Head of caudate nucleus (tissue), 42 donors: ENCODE measurements around the gene SOX2.

ENCODE experiments used
- DNase-seq, 42 donors: peaks; one replicate each; pipeline versions ENCODE4 v3.0.0 to v3.0.0-alpha.2; 2020 to 2021; ENCODE audit warnings: mixed read lengths in 7 of 42
- intact Hi-C: fragments of 100-400 bp; cut with DNase I; formaldehyde crosslinking; loops from one replicate; pipeline ENCODE4 v1.15.0; 2022

SOX2 gene

DNA sequence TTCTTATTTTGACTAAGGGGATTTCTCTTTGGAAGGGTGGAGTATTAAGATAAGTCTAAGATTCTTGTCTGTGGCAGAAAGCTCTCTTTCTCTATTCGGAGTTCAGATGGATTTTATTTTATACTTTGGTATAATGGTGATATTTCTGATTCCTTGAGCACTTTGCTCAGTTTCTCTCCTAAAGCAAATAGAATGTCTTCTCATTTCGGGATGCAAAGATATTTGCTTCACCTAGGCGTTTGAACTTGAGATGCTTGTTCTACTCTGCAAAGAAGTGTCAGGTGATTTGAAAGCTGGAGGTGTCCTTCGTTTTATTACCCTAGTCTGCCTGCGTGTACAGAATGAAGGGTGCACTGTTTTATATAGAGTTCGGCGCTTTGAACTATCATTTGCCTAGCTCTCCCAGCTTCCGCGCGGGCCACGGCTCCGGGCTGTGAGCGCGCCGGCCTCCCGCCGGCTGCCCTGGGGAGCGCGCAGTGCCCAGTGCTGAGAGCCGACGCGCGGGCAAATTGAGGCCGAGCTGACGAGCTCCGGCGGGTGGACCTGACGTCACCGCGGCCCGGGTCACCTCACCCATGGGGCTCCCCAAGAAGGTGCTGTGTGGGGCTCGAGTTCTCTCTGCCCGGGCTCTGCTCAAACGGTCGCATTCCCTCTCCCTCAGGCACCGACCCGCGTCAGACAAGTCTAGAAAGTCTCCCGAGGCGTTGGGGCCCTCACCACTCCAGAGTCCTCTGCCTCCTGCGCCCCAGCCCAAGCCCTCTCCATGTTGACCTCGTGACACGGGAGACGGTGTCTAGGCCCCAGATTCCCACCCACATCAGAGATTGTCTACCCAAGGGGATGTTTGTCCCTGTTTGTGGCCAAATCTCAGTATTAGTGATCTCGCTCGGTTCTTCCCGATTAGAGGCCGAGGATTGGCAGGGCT, 7.5 kb downstream of the SOX2 start:
- peak in 18 of 42 donors; percentile 25 to 75 (median 48) for DNase-seq
- intact Hi-C loops: no loop called here

DNA sequence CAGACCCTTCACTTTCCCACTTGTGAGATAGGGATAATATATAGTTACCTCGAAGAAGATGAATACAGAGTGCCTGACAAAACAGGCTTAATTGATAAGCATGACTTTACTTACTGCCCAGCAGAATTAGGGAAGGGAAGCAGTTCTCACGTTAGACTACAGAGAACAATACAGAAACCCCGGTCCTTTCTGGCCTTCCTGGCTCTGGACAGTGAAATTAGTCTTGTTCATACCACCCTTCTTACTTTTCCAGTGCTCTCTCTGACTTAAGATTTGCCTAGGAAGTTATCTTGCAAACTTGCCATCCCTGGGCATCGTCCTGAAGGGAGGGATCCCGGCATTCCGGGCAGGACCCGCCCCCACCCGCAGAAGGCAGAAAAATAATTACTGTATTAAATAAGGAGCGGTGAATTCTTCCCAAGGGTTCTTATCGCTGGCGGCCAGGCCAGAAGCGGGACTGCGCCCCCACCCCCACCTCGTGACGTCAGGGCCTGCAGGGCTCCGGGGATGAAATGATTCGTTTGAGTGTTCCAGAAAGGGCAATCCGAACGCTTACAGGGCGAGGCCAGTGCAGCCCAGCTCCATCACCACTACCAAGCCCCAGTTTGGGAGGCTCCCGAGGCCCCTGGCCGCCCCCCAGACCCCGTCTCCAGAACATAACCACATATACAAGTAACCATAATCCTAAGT, 8.4 kb downstream of the SOX2 start:
- intact Hi-C loops: no loop called here
- peak in 24 of 42 donors; percentile 34 to 83 (median 56) for DNase-seq

DNA sequence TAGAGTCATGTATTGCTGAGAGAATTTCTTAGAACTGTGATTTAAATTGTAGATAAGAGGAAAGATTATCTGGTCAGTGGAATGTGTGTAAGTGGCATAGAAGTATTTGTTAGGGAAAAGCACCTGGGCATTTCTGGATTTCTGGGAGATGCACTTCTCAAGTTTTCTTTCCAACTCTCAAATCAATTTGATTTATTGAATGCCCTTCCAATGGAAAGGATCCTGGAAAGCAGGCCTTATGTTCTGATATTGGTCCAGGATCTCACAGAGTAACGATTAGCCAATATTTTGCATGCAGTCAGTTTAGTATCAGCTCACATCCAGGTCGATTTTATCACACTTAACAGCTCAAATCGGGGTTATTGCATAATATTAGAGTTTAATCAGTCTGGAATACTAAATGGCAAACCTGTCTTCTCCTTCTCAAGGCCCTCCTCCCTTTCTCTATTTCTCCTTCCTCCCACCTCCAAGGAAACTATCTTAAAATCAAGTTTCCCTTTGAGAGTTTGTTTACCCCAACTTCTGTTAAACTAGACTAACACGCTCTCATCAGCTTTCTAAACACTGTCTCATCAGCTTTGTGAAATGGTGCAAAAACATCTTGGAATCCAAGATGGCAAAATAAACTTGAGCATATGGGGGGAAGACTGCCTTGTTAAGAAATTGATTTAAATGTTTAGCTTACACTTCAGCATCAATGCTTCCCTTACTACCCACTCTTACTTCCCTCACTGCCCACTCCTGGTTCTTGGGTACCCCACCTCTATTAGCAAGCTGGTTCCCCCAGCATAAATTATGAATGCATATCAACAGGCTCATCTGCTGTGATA, 9.5 kb downstream of the SOX2 start:
- DNase-seq: peak in 1 of 42 donors; percentile 4
- intact Hi-C loops: no loop called here

DNA sequence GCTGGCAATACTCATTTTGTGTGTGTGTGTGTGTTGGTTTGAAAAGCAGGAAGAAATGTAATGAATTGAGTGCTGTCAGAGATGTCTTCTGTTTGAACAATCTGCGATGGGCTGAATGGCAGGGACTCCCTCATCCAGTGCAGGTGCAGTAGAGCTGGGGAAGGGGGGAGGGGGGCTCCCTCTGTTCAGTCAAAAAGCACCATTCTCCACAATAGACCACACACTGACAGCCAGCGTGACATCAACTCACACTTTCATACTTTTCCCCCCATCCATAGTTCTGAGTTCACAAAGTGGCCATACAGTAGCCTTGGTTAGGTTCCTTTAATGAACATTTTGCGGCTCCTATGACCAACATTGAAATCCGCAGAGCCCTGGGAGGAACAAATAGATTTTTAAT, 10.4 kb downstream of the SOX2 start:
- DNase-seq: peak in 31 of 42 donors; percentile 49 to 86 (median 68)
- intact Hi-C loops: no loop called here

DNA sequence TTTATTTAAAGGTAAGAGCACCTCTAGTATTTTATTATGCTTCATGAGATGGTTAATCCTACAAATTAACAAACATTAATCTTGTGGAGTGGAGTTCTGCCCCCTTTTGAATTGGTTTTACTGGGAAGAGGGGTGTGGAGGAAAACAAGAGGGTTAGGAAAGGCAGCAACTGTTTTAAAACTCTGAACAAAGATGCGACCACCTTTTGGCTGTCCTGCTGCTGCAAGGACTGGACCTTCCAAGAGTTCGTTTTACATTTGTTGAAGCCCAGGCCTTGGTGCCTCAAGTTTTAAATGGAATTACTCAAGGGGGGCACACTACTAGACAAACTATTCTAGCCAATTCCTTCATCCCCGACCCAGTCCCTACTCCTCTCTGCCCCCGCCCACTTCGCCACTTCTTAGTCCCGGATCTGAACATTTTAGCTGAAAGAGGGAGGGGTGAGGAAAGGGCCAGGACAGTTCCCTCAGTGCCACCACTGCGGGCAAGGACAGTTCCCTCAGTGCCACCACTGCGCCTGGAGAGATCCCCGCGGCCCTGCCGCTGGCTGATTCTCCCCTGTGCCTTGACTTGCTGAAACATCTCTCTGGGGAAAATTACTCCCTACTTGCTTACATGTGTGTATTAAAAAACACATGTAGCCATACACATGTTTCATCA, 11.2 kb downstream of the SOX2 start:
- peak in 6 of 42 donors; percentile 29 to 74 (median 50) for DNase-seq
- intact Hi-C loops: no loop called here

DNA sequence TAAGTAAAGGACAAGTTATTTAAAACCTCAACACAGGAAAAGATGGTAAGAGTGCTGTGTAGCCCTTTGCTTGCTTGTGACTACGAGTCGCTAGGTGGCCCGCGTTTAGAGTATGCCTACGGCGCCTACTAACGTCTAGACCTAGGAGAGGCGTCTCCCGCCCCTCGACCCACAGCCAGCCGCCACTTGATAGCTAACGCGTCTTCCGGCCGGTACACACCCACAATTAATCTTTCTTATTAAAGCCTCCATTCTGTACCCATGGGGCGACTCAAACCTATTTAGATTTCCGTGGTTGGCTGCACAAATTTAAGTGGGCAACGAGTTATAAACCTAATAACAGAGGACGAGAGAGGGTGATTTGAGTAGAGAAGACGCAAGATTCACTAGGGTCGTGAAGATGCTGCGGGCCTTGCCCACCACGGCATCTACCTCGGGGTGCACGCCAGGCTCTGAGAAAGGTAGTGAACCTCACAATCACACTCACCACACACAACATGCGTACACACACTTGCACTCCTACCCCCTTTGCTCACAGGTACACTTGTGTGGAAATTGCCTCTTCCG, 12.0 kb downstream of the SOX2 start:
- DNase-seq: peak in 22 of 42 donors; percentile 34 to 79 (median 58)
- intact Hi-C loops: no loop called here

DNA sequence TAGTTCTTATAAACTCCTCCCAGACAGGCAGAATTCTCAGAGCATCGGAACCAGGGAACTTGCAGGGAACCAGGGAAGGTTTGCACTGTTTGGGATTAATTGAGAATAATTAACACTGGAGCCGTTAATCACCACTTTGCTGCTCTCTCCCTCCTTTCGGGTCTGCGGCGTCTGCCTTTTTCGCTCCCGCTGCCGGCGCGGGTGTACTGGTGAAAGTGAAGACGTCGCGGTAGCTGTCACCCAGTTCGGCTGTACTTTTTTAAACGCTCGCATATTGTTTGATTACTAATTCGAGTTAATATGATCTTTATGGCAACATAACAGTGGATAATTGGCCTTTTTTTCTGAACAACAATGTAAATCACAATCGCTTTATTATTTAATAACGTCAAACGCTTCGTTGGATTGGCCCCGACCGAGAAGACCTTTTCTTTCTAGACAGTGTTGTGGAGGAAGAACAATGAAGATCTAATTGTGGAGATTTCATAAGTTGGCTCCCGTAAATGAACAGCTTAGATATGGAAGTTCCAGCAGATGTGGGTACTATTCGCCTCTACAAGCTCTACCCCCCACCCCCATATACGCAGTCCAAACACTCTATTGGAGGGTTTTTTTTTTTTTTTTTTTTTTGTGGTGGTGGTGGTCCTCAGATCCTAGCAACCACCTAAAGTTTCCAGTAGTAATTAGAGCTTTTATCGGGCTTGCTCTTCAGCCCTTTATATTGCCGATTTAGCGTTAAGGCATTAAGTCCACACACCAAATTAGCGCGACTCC, 12.7 kb downstream of the SOX2 start:
- intact Hi-C loops: no loop called here
- DNase-seq: peak in 18 of 42 donors; percentile 44 to 77 (median 60)

DNA sequence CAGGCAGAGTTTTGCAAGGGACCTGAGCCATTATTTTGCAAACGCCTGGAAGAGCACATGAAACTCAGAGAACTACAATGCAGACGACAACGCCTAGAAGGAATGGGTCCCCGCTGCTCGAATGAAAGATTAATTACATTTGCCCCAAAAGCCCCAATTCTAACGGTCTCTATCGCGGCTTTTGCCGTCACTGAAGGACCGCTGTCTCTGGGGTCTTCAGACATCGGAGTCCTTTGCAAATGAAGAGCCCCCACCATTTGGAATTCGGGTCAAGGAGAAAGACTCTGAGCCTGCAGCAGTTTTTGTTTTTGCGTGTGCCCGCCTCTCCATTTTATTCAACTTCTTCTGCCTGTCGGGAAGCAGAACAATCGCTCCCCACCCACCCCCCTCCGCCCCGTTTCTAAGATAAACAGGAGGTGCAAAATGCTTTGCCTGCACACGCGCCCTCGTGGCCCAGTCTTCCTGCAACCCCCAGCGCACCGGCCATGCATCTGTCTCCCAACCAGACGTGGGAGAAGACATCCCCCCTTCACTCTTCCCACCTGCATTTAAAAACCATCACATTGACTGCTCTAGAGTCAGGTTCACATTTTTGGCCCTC, 13.5 kb downstream of the SOX2 start:
- intact Hi-C loops: no loop called here
- peak in 10 of 42 donors; percentile 26 to 68 (median 44) for DNase-seq

DNA sequence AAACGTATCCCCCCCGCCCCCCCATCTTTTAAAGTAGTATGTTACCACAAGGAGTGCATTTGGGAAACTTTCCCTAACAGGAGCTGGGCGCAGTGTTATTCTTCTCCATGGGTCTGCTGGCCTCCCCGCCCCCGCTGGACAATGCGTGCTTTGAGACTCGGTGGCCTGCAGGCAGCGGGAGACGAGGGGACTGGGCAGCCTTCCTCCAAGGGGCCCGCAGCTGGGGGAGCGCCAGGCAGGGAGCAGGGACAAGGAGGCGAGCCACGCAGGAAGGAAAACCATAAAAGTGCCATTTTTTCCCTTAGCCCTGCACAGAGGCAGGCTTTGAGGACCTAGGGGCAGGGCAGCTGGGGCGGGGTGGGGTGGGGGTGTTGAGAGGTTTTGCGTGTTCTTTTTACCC, 14.1 kb downstream of the SOX2 start:
- intact Hi-C loops: no loop called here
- DNase-seq: peak; percentile 76 to 94 (median 86)

DNA sequence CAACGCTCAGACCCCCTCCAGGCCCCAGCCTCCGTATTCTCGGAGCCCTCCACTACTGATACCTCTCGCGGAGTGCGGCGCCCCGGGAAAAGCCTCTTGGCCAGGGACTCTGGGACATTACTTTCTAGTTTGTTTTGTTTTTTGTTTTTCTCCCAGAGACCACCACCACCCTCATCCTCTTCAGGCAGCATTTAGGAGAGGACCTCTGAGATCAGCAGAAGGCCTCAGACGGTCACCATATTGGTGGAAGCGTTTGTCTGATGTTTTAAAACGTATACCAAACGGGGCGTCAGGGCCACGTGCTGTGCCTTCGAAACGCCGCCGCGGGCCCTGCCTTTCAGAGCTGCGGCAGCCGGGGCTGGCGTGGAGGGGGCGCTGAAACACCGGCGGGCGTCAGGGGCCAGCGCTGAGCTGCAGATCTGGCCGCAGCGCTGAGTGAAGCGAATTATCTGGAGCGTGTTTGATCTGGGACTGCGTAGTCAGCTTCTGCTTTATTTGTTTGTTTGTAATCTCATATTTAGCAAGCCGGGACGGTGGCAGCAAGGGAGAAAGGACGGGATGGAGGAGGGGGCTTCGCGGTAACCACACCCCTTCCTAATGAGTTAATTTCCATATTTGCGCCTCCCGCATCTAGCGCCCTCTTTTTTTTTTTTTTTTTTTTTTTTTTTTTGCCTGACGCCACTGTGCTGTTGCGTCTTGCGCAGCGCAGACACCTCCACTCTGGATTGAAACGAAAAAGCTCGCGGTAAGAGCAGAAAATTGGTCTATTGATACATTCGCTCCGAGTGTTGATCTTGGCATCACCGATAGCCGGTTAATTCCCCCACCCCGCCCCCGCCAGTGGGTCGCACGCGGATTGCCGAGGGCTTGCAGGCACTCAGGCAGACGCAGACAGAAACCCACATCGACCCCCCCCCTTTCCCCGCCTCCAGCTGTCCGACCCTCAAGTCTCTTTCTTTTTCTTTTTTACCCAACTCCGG, 14.9 kb downstream of the SOX2 start:
- intact Hi-C loops: no loop called here
- peak in 34 of 42 donors; percentile 44 to 88 (median 69) for DNase-seq

DNA sequence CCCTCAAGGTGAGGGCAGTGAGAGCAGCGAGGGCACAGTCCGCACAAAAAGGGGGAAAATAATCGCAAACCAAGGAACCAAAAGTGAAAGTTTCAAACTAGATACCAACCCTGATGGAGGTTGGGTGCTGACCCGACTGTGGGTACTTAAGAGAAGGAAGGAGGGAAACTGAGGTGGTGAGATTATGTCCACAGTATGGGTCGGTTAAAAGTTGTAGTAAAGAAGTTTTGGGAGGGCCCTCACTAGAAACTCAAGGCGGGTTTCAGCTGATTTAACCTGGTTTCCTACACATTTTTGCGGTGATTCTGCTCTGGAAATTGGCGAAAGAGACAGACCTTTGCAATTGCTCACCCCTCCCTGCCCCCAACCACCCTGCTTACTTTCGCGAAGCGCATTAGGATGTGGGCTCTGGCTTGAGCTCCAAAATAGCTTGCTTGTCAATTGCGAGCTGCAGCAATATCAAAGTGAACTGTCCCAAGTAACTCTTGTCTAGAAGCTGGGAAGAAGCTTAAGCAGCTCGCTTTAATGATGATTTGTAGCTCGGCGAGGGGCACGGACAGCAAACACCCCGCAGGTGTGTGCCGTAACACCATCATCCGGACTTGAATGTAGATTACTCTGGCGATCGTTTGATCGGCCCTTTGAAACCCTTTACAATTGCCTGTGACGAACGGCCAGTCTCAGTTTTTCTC, 15.8 kb downstream of the SOX2 start:
- intact Hi-C loops: no loop called here
- DNase-seq: peak in 3 of 42 donors; percentile 41 to 72 (median 42)

DNA sequence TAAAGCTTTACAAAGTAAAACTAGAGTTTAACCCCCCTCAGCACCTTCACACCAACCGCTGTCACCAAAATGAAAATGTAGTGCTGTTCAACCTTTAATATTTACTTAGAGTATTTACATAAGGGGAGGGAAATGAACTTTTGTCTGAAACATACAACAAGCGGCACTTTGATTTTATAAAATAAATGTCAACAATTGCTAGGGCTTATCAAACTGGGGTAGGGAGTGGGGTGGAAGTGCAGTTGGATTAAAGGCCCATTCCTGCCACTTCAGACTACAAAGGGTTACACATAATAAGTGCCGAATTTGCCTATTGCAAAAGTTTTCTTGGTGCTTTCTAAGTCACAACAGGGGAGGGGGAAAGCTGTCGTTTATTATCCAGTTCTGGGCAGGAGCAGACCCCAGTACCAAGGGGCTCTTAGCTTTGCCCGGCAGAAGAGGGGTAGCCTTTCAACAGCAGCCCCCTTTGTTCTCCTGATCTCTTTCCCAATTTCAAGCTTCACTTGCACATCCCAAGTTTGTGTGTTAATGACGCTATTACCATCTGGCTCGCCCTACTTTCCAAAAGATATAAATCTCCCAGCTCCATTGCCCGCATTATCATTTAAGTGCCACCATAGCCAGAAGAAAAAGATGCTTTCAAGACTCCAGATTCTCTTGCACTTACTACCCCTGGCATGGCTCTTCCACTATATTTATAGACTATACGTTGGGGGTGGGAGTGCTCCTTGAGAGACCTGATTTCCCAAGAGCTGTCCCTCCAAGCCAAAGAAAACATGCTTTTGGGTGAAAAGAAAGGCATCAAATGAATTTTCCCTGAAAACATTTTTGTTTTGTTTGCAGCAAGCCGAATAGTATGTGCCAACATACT, 17.0 kb downstream of the SOX2 start:
- no peak for DNase-seq
- intact Hi-C loops: no loop called here

DNA sequence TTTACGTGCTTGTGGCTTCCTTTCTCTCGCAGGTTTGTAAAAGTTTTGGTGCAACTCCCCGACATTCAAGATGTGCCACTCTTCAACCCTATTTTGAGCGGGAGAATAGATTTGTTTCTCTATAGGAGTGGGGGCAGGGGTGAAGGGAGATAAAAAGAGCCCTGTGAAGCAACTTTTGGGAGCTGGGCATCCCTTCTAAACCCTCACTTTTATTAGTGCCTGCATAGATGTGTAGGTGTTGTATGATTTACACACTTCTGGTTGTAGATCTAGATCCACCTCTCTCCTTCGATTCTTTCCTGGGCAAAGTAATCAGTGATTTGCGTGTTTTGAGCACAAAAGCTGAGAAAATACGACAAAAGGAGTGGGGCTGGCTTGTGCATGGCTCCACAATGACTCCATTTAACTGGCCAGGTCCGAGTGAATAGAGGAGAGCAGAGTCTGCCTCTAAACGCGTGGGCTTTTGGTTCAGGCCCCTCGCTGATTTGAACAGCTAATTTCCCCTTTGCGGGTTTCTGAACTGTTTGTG, 17.7 kb downstream of the SOX2 start:
- intact Hi-C loops: no loop called here
- peak in 3 of 42 donors; percentile 31 to 60 (median 38) for DNase-seq

DNA sequence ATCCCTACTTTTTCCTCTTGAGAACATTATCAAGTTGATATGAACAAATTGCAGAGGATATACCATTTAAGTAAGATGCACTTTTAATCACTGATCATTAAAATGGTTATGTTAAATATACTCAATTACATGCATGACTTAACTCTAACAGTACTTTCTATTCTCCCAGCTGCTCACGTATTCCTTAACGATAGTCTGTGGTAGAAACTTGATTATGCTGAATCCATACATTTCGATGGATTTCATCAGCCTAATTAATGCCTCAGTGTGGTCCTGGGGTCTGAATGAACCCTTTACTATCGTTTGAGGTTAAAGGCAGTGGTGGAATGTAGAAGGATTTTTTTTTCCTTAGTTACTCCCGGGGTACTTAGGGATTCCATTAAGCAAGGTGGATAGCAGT, 18.6 kb downstream of the SOX2 start:
- intact Hi-C loops: no loop called here
- no peak for DNase-seq
